HepG2 (cell line): ENCODE results near the gene CST3. TPM values are rescaled to one million over a fixed set of nuclear protein-coding genes. Genes with fewer than 3 reads are reported as not detected.

Experiments used
- ARNT2 ChIP-seq: sonication (generic); formaldehyde crosslinking; IDR thresholded peaks from 2 replicates; pipeline ENCODE4 v1.8.0; 2022; ENCODE audit warnings: mild to moderate bottlenecking, low read depth, missing genetic modification reagents, moderate library complexity
- CBX2 ChIP-seq, 2 experiments: fragments of 200-600 bp in 1 of 2; sonication (generic); formaldehyde crosslinking in 1 of 2; IDR thresholded peaks; 2 replicates each; pipeline versions ENCODE4 v1.7.0 to v1.8.1; 2018 to 2022; ENCODE audit warnings: low read depth in 2 of 2, low read length in 1 of 2, mild to moderate bottlenecking in 1 of 2, missing genetic modification reagents in 1 of 2
- CHD2 ChIP-seq: IDR thresholded peaks from 2 replicates; pipeline ENCODE4 v1.6.1; 2011; ENCODE audit warnings: low read depth, low read length, improper control_type of control experiment
- EP300 ChIP-seq, 3 experiments: sonication (generic) in 1 of 3; formaldehyde crosslinking in 1 of 3; IDR thresholded peaks; 2 replicates each; pipeline versions ENCODE4 v1.5.1 to v1.6.1; 2011 to 2020; ENCODE audit warnings: low read depth in 2 of 3, low read length in 2 of 3, borderline replicate concordance in 1 of 3, improper control_type of control experiment in 1 of 3, mild to moderate bottlenecking in 1 of 3, missing genetic modification reagents in 1 of 3, moderate library complexity in 1 of 3
- EZH2 ChIP-seq: conservative IDR thresholded peaks from 2 replicates; pipeline ENCODE4 v1.6.1; 2012; ENCODE audit warnings: mild to moderate bottlenecking, low read depth, low read length, moderate library complexity
- FOXA3 ChIP-seq: IDR thresholded peaks from 2 replicates; pipeline ENCODE4 v1.6.1; 2016; ENCODE audit warnings: missing genetic modification reagents, missing compliant biosample characterization
- KLF6 ChIP-seq: IDR thresholded peaks from 2 replicates; pipeline ENCODE4 v1.8.0; 2016; ENCODE audit warnings: missing biosample characterization, missing genetic modification reagents
- ONECUT2 ChIP-seq: sonication (generic); formaldehyde crosslinking; IDR thresholded peaks from 2 replicates; pipeline ENCODE4 v1.4.0; 2020; ENCODE audit warnings: missing genetic modification reagents
- PAWR ChIP-seq: sonication (generic); formaldehyde crosslinking; IDR thresholded peaks from 2 replicates; pipeline ENCODE4 v1.4.0; 2020; ENCODE audit warnings: missing genetic modification reagents, mild to moderate bottlenecking, borderline replicate concordance
- TOPORS ChIP-seq: sonication (generic); formaldehyde crosslinking; IDR thresholded peaks from 2 replicates; pipeline ENCODE4 v1.8.0; 2023; ENCODE audit warnings: mild to moderate bottlenecking, missing genetic modification reagents
- U2AF1 ChIP-seq: fragments of 200-400 bp; formaldehyde crosslinking; optimal IDR thresholded peaks from 2 replicates; pipeline ENCODE3; 2017; ENCODE audit warnings: mild to moderate bottlenecking, low read depth, low read length
- ZNF232 ChIP-seq: sonication (generic); formaldehyde crosslinking; IDR thresholded peaks from 2 replicates; pipeline ENCODE4 v1.4.0; 2020; ENCODE audit warnings: missing genetic modification reagents, borderline replicate concordance
- ZNF235 ChIP-seq: sonication (generic); formaldehyde crosslinking; IDR thresholded peaks from 2 replicates; pipeline ENCODE4 v1.8.1; 2023; ENCODE audit warnings: mild to moderate bottlenecking, missing genetic modification reagents, borderline replicate concordance
- ZNF24 ChIP-seq: fragments of 450-650 bp; IDR thresholded peaks from 2 replicates; pipeline ENCODE4 v1.6.1; 2017; ENCODE audit warnings: antibody characterized with exemption, mild to moderate bottlenecking
- ZNF432 ChIP-seq: sonication (generic); formaldehyde crosslinking; IDR thresholded peaks from 2 replicates; pipeline ENCODE4 v1.5.0; 2020; ENCODE audit warnings: missing genetic modification reagents, mild to moderate bottlenecking, borderline replicate concordance
- ZNF776 ChIP-seq: sonication (generic); formaldehyde crosslinking; IDR thresholded peaks from 2 replicates; pipeline ENCODE4 v1.4.0; 2020; ENCODE audit warnings: mild to moderate bottlenecking, missing genetic modification reagents
- ZNF781 ChIP-seq: sonication (generic); formaldehyde crosslinking; IDR thresholded peaks from 2 replicates; pipeline ENCODE4 v1.5.1; 2020; ENCODE audit warnings: borderline replicate concordance, mild to moderate bottlenecking, missing genetic modification reagents; ENCODE audit errors: not compliant biosample characterization
- polyA plus RNA-seq, 8 experiments: library from polyadenylated mRNA; depleted of rRNA in 3 of 8; stranded (reverse) in 7 of 8; unstranded in 1 of 8; fragments of >200 nt; fragmentation: Illumina TruSeq in 4 of 8; extraction: Trizol in 4 of 8; gene quantifications; 2 replicates each; pipeline versions ENCODE4 v1.2.1 to v1.2.3, GENCODE V29; 2011 to 2016; ENCODE audit warnings: low read depth in 4 of 8, missing spikeins in 1 of 8, mixed read lengths in 1 of 8; ENCODE audit not compliant: insufficient read depth in 1 of 8
- total RNA-seq, 5 experiments: library from RNA; depleted of rRNA; stranded (reverse); fragments of >200 nt; fragmentation: Illumina TruSeq; extraction: Trizol; gene quantifications; 2 replicates each; pipeline ENCODE4 v1.2.3, GENCODE V29; 2016; ENCODE audit warnings: low read depth in 1 of 5
- TF ChIP-seq, protein P1 (sequence below): sonication (generic); formaldehyde crosslinking; IDR thresholded peaks from 2 replicates; pipeline ENCODE4 v1.9.0; 2021; ENCODE audit warnings: mild to moderate bottlenecking, missing genetic modification reagents
- TF ChIP-seq, protein P2 (sequence below): sonication (generic); formaldehyde crosslinking; IDR thresholded peaks from 2 replicates; pipeline ENCODE4 v1.5.0; 2020; ENCODE audit warnings: missing genetic modification reagents
- TF ChIP-seq, protein P3 (sequence below): sonication (generic); formaldehyde crosslinking; IDR thresholded peaks from 2 replicates; pipeline ENCODE4 v1.4.0; 2020; ENCODE audit warnings: missing genetic modification reagents; ENCODE audit errors: not compliant biosample characterization
- TF ChIP-seq, protein P4 (sequence below): IDR thresholded peaks from 2 replicates; pipeline ENCODE4 v1.6.1; 2012; ENCODE audit warnings: low read depth, low read length, improper control_type of control experiment

Gene CST3
- total and polyA plus RNA-seq, 2 of the 13 experiments (the other 11 are each of a cell fraction or from before 2014, with no cell fraction given): 690 to 1,005 TPM

DNA sequence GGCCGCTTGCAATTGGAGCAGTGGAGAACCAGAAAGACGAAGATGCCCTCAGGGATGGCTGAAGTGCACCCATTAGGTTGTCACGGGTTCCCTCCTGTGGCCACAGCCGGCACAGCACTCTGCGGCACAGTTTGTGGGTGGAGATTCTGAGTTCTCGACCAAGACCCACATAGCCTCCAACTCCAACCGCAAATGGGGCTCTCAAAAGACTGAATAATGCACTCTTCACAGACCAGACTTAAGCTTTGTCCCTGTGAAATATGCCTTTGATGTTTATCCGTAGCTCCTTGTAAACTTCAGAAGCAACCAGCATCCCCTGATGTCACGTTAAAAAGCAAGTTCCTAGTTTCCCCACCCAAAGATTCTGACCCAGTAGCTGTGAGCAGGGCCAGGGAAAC is 31.1 kb downstream of the CST3 start (continued):
- no peak for TF ChIP-seq ZNF776
- no peak for TF ChIP-seq ZNF235 (CRISPR knock-in tag)
- TF ChIP-seq CHD2: no peak
- peak; percentile 82 for TF ChIP-seq ZNF781 (CRISPR knock-in tag)
- TF ChIP-seq FOXA3: no peak
- TF ChIP-seq PAWR: no peak
- TF ChIP-seq KLF6 (CRISPR knock-in tag): no peak
- TF ChIP-seq CBX2 (IDR thresholded peaks at IDR 0.05; ENCODE audit: low read depth, low read length): no peak
- TF ChIP-seq CBX2 (CRISPR knock-in tag; IDR thresholded peaks at IDR 0.05; ENCODE audit: low read depth): no peak
- no peak for TF ChIP-seq ZNF232 (CRISPR knock-in tag)
- TF ChIP-seq EP300 (IDR thresholded peaks at IDR 0.05; ENCODE audit: low read depth in 2 of 2, low read length in 2 of 2): peak in 1 of 2 experiments; percentile 49; a peak in 1 of 4 replicates
- no peak for TF ChIP-seq EP300 (CRISPR knock-in tag; IDR thresholded peaks at IDR 0.05; ENCODE audit: borderline replicate concordance)
- no peak for TF ChIP-seq ZNF432 (CRISPR knock-in tag)
- TF ChIP-seq, protein P1, sequence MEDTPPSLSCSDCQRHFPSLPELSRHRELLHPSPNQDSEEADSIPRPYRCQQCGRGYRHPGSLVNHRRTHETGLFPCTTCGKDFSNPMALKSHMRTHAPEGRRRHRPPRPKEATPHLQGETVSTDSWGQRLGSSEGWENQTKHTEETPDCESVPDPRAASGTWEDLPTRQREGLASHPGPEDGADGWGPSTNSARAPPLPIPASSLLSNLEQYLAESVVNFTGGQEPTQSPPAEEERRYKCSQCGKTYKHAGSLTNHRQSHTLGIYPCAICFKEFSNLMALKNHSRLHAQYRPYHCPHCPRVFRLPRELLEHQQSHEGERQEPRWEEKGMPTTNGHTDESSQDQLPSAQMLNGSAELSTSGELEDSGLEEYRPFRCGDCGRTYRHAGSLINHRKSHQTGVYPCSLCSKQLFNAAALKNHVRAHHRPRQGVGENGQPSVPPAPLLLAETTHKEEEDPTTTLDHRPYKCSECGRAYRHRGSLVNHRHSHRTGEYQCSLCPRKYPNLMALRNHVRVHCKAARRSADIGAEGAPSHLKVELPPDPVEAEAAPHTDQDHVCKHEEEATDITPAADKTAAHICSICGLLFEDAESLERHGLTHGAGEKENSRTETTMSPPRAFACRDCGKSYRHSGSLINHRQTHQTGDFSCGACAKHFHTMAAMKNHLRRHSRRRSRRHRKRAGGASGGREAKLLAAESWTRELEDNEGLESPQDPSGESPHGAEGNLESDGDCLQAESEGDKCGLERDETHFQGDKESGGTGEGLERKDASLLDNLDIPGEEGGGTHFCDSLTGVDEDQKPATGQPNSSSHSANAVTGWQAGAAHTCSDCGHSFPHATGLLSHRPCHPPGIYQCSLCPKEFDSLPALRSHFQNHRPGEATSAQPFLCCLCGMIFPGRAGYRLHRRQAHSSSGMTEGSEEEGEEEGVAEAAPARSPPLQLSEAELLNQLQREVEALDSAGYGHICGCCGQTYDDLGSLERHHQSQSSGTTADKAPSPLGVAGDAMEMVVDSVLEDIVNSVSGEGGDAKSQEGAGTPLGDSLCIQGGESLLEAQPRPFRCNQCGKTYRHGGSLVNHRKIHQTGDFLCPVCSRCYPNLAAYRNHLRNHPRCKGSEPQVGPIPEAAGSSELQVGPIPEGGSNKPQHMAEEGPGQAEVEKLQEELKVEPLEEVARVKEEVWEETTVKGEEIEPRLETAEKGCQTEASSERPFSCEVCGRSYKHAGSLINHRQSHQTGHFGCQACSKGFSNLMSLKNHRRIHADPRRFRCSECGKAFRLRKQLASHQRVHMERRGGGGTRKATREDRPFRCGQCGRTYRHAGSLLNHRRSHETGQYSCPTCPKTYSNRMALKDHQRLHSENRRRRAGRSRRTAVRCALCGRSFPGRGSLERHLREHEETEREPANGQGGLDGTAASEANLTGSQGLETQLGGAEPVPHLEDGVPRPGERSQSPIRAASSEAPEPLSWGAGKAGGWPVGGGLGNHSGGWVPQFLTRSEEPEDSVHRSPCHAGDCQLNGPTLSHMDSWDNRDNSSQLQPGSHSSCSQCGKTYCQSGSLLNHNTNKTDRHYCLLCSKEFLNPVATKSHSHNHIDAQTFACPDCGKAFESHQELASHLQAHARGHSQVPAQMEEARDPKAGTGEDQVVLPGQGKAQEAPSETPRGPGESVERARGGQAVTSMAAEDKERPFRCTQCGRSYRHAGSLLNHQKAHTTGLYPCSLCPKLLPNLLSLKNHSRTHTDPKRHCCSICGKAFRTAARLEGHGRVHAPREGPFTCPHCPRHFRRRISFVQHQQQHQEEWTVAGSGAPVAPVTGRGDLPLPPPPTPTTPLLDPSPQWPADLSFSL (CRISPR knock-in tag): no peak
- no peak for TF ChIP-seq ZNF24
- no peak for TF ChIP-seq ARNT2 (CRISPR knock-in tag)
- TF ChIP-seq, protein P2, sequence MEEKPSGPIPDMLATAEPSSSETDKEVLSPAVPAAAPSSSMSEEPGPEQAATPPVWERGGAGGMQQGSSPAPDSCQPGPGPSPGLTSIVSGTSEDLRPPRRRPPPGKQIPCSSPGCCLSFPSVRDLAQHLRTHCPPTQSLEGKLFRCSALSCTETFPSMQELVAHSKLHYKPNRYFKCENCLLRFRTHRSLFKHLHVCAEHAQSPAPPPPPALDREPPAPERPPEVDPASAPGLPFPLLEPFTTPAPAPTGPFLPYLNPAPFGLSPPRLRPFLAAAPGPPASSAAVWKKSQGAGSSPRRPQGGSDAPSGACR (CRISPR knock-in tag): no peak
- TF ChIP-seq, protein P3, sequence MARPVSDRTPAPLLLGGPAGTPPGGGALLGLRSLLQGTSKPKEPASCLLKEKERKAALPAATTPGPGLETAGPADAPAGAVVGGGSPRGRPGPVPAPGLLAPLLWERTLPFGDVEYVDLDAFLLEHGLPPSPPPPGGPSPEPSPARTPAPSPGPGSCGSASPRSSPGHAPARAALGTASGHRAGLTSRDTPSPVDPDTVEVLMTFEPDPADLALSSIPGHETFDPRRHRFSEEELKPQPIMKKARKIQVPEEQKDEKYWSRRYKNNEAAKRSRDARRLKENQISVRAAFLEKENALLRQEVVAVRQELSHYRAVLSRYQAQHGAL (CRISPR knock-in tag): no peak
- no peak for TF ChIP-seq U2AF1
- TF ChIP-seq EZH2: no peak
- no peak for TF ChIP-seq TOPORS (CRISPR knock-in tag)
- TF ChIP-seq ONECUT2 (CRISPR knock-in tag): no peak
- TF ChIP-seq, protein P4, sequence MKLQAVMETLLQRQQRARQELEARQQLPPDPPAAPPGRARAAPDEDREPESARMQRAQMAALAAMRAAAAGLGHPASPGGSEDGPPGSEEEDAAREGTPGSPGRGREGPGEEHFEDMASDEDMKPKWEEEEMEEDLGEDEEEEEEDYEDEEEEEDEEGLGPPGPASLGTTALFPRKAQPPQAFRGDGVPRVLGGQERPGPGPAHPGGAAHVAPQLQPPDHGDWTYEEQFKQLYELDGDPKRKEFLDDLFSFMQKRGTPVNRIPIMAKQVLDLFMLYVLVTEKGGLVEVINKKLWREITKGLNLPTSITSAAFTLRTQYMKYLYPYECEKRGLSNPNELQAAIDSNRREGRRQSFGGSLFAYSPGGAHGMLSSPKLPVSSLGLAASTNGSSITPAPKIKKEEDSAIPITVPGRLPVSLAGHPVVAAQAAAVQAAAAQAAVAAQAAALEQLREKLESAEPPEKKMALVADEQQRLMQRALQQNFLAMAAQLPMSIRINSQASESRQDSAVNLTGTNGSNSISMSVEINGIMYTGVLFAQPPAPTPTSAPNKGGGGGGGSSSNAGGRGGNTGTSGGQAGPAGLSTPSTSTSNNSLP: no peak
